ENCODE results near the gene ALDH1A3.
A peak's percentile ranks its signal among the peaks of the same experiment; 100 is the strongest.

The ALDH1A3 gene

DNA sequence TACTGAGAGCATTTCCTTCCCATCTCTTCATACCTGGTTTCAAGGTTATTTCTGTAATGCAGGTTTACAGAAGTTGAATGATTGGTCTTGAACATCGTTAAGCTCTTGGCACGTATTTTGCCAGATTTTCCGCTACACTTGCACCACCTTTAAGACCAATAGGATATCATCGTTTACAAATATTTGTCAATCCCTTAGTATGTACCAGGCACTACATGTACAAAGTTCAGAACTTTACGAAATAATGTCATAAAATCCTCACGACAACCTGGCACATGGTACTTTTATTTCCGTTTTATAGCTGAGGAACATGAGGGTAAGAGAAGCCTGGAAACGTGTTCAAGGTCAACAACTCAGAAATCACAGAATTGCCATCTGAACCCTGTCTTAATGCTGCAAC is 45.8 kb downstream of the ALDH1A3 start:
- no peak for DNase-seq (ENCODE audit: low read depth)
- TF ChIP-seq, protein P1, sequence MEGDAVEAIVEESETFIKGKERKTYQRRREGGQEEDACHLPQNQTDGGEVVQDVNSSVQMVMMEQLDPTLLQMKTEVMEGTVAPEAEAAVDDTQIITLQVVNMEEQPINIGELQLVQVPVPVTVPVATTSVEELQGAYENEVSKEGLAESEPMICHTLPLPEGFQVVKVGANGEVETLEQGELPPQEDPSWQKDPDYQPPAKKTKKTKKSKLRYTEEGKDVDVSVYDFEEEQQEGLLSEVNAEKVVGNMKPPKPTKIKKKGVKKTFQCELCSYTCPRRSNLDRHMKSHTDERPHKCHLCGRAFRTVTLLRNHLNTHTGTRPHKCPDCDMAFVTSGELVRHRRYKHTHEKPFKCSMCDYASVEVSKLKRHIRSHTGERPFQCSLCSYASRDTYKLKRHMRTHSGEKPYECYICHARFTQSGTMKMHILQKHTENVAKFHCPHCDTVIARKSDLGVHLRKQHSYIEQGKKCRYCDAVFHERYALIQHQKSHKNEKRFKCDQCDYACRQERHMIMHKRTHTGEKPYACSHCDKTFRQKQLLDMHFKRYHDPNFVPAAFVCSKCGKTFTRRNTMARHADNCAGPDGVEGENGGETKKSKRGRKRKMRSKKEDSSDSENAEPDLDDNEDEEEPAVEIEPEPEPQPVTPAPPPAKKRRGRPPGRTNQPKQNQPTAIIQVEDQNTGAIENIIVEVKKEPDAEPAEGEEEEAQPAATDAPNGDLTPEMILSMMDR (conservative IDR thresholded peaks at IDR 0.05; ENCODE audit: low read depth, low read length): no peak
- H3K4me3 ChIP-seq (ENCODE audit: low read length): no peak overlapping the region

DNA sequence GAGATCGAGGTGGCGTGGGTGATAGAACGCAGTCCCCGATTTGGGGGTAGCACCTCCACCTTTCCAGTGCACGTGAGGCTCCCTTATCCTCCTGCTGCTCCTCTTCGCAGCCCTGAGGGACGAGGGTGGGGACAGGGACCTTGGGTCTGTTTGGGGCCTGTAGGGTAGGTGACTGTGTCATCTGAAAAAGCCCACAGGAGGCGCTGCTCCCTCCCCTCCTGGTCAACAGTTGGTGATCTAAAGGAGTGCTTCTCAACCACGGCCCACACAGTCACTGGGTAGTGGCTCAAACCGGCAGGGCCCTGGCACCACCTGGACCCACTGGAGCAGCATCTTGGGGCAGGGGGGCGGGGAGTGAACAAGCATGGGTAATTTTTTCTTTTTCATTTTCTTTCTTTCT is 46.6 kb downstream of the ALDH1A3 start:
- H3K4me3 ChIP-seq (ENCODE audit: low read length): no peak overlapping the region
- DNase-seq (ENCODE audit: low read depth): no peak
- TF ChIP-seq, protein P1 (conservative IDR thresholded peaks at IDR 0.05; ENCODE audit: low read depth, low read length): peak; percentile 10

DNA sequence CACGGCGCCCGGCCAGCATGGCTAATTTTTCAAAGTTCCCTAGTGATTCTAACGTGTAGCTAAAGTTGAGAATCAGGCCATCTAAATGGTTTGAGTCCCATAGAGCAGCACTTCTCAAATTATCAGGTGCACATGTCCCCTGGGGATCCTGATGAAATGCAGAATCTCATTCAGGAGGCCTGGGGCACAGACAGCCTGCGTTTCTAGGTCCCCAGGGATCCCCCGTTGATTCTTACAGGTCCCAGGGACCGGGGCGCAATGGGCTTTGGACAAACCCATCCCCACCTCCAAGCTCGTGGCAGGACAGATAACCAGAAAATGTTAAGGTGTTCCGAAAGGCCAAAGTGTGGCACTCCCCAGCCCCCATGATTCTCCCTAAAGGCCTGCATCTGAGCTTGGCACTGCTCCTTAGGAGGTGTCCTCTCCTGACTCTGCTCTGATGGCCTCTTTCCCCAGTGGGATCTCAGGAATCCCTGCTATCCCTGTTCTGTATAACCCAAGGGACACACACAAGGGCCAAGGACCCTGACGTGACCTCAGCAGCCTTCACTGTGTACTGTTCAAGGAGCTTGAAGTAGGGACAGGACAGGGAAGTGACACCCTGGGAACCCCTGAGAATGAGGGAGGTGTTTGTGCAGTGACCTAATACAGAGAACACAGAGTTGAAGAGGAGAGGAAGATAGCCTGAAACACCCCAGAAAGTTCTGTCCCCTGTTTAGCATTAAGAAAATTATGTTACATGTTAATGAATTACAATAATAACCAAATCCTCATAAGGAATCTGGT is 47.5 kb downstream of the ALDH1A3 start:
- no peak overlapping the region for H3K4me3 ChIP-seq (ENCODE audit: low read length)
- TF ChIP-seq, protein P1 (conservative IDR thresholded peaks at IDR 0.05; ENCODE audit: low read depth, low read length): no peak
- DNase-seq (ENCODE audit: low read depth): no peak

DNA sequence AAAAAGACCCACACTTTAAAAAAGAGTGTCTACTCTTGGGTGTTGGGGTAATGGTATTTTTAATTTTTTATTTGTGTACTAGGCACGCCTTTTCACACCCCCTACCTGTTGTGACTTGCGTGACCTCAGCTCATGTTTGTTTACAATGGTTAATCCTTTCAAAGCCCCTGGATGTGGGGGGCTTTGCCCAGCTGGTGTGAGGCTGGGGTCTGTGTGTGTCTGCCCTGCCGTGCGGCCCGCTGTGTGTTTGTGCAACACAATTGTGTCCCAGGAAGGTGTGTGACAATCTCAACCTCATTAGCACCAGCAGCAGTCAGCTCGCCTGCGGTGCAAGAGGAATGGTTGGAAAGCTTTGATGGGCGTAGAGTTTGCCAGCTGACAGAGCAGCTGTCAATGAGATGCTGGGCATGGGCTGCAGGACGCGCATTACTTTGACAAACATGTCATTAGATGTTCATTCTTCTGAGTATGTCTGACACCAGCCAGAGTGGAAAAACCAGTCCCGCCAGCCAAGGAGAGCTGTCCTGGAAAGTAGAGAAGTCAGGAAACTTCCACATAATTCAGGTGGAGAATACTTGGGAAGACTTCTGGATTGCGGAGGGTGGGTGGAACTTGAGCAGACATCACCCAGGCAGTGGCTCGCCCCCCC is 49.1 kb downstream of the ALDH1A3 start:
- no peak for DNase-seq (ENCODE audit: low read depth)
- TF ChIP-seq, protein P1 (conservative IDR thresholded peaks at IDR 0.05; ENCODE audit: low read depth, low read length): no peak
- H3K4me3 ChIP-seq (ENCODE audit: low read length): no peak overlapping the region

DNA sequence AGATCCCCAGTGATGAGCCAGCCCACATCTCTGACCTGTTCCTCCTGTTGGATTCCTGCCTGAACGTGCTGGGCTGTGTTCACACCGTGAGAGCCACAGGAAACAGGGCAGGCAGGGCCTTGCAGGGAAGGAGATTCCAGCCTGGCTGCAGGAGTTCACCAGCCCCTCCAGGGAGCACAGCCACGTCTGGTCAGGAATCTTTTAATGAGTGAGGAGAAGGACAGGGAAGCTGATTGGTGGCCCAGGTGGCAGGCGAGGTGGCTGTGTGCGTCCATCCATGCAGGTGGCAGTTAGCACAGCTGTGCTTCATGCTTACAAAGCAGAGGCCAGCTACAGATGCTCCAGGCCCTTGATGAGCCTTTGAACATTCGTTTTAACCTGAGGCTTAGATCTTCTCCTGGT is 50.0 kb downstream of the ALDH1A3 start:
- TF ChIP-seq, protein P1 (conservative IDR thresholded peaks at IDR 0.05; ENCODE audit: low read depth, low read length): no peak
- DNase-seq (ENCODE audit: low read depth): no peak
- no peak overlapping the region for H3K4me3 ChIP-seq (ENCODE audit: low read length)

DNA sequence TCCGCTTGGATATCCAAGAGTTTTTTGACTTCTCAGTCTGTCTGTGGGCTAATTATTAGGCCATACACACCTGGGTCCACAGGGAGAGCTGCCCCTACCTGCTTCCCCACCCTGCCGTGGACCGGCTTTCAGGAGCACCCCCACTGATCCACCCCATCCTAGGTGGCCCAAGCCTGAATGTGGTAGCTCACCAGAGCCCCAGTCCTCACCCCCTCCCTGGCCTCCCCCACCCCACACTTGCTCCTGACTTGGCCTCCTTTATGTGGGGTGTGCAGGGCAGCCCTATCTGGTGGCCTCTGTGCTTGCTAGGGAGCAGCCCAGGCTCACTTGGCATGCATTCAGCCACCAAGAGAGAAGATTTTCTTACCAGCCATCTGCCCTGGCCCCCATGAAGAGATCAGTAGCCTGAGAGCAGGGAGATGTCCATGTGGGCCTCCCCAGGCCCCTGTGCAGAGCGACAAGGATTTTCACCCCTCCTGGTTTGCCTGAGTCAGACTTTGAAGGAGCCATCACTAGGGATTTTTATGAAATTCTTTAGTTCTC is 50.7 kb downstream of the ALDH1A3 start:
- DNase-seq (ENCODE audit: low read depth): no peak
- H3K4me3 ChIP-seq (ENCODE audit: low read length): no peak overlapping the region
- TF ChIP-seq, protein P1 (conservative IDR thresholded peaks at IDR 0.05; ENCODE audit: low read depth, low read length): no peak

All from retinal pigment epithelial cell (primary cell).